Measurements from ENCODE around the gene CPZ. TPM values are rescaled to one million over a fixed set of nuclear protein-coding genes. Genes with fewer than 3 reads are reported as not detected.
"Not testable (repeated sequence)": the region's sequence is repeated elsewhere in the genome, so short reads cannot be mapped to it uniquely, and the experiment has no call there.

The CPZ gene
- polyA plus RNA-seq, 4 donors: 19.9 to 33.1 (median 20.1) TPM

DNA sequence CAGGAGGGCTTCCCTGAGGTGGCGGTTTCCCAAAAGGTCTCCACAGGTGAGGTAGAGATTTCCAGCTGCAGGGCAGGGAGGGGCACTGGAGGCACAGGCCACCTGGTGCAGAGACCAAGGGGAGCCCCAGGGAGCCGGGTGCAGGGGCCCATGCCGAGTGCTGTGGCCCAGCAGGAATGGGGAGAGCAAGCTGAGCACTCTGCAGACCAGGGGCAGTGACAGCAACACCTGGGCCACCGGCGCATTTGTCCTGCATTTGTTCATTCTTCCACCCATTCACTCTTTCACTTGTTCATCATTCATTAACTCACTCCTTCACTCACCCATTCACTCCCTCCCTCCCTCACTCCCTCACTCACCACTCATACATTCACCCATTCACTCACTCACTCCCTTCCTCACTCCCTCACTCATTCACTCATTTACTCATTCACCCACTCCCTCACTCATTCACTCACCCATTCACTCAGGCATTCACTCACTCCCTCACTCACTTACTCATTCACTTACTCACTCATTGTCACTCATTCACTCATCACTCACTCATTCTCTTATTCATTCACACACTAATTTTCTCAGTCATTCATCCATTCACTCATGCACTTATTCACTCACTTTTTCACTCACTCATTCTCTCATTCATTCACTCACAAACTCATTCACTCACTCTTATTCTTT lies 16.3 kb downstream of the CPZ start:
- no peak for DNase-seq (ENCODE audit: low read depth in 4 of 4, low spot score in 3 of 4)

- no peak for DNase-seq (ENCODE audit: low read depth in 4 of 4, low spot score in 3 of 4)
Observed at GRCh38 chr4:8609406-8609805, 16.8 kb downstream of the CPZ start.

- no peak for DNase-seq (ENCODE audit: low read depth in 4 of 4, low spot score in 3 of 4)
Observed at GRCh38 chr4:8609824-8610350, 17.3 kb downstream of the CPZ start.

- DNase-seq (ENCODE audit: low read depth in 4 of 4, low spot score in 3 of 4): no peak
Observed at GRCh38 chr4:8610858-8611616, 18.5 kb downstream of the CPZ start.

GRCh38 chr4:8612646-8613045 lies 20.1 kb downstream of the CPZ start:
- DNase-seq (ENCODE audit: low read depth in 4 of 4, low spot score in 3 of 4): no peak

DNA sequence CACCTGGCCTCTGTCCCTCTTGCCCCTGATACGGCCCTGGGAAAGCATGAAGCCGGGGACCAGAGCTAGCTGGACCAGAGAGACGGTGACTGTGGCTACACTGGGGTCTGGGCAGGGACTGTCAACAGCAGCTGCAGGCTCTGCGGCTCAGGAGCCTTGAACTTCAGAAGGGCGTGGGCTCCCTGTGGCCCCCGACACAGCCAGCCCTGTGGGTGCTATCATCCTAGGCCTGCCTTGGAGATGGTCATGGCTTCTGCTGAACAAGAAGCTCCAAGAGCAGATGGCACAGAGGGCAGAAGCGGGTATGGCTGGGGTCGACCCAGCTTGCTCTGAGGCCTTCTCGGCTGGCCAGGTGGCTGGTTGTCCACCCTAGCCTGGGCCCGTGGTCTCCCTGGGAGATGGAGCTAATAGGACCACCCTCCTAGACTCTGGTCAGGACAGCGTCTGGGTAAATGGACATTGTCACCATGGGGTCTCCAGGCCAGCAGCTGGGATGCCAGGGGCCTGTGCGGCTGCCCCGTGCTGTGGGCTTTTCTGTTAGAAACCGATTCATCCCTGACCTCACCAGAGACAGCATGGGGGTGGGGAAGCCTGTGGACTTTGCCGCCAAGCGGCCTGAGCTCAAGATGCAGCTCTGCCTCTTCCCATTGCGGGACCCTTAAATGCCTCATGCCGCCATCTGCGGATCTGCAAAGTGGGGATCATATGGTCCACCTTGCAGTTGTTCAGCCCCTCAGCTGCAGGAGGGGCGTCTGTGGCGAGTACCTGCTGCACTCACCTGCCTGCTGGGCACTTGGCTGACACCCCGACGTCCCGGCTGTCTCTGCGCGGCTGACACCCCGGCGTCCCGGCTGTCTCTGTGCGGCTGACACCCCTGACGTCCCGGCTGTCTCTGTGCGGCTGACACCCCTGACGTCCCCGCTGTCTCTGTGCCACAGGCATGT lies 21.1 kb downstream of the CPZ start:
- no peak for DNase-seq (ENCODE audit: low read depth in 4 of 4, low spot score in 3 of 4)

- no peak for DNase-seq (ENCODE audit: low read depth in 4 of 4, low spot score in 3 of 4)
Observed at GRCh38 chr4:8614365-8615193, 22.0 kb downstream of the CPZ start.

DNA sequence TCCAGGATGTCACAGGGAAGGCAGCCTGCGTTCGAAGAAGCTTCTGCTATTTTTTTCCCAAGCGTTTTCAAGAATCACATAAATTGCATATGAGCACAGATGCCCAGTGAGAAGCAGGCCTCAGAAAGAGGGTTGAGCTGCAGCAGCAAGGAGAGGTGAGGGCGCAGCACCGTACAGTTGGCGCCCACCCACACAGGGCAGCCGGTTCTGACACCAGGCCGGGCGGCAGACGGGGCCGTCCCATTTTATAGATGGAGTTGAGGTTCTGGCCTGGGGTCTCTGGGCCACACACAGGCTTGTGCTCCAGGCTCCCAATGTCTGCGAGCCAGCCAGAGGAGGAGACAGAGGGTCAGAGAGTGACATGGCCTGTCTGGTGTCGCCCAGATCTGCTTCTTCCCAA lies 22.8 kb downstream of the CPZ start:
- DNase-seq (ENCODE audit: low read depth in 4 of 4, low spot score in 3 of 4): no peak

GRCh38 chr4:8615921-8616787 lies 23.6 kb downstream of the CPZ start:
- DNase-seq (ENCODE audit: low read depth in 4 of 4, low spot score in 3 of 4): no peak

DNA sequence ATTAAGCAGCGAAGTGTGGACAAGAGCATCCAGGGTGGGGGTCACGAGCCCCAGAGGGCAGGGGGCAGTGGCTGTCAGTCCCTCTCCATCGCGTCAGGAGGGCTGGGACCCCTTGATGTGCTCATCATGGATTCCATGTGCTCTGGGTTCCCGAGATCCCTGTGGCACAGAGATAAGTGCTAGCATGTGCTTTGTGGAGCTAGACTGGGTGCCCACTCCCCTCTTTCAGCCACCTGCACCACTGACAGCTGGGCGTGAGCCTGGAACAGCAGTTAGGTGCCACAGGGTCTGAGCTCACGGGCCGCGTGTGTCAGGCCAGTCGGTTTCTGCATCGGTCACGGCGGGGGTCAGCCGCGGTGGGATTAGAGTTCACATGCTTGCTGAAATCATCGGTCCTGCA lies 24.3 kb downstream of the CPZ start:
- DNase-seq (ENCODE audit: low read depth in 4 of 4, low spot score in 3 of 4): no peak

DNA sequence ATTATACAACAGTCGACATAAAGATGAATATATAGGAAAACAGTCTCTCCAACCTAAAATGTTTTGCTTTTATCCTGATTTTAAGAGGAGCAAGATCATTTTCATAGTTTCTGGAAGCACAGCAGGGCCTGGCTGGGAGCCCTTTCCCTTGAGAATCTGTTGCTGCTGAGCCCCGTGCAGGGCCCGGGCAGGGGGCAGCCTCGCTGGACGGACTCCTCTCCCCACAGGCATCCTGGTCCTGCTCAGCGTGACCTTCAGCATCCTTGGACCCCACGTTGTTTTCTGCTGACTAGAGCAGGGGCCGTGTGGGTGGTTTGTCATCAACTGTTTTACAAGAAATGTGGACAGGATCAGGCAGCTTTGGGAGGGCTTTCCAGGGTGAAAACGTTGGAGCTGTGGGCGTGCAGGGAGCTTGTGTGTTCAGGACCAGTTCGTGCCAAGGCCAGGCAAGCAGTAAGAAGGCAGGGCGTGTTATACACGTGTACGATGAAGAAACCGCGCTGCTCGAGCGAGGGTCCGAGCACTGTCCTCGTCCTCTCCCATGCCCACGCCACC lies 25.0 kb downstream of the CPZ start:
- DNase-seq (ENCODE audit: low read depth in 4 of 4, low spot score in 3 of 4): no peak

GRCh38 chr4:8618421-8618820 lies 25.9 kb downstream of the CPZ start:
- no peak for DNase-seq (ENCODE audit: low read depth in 4 of 4, low spot score in 3 of 4)

- no peak for DNase-seq (ENCODE audit: low read depth in 4 of 4, low spot score in 3 of 4)
Observed at GRCh38 chr4:8618961-8619720, 26.6 kb downstream of the CPZ start.

DNA sequence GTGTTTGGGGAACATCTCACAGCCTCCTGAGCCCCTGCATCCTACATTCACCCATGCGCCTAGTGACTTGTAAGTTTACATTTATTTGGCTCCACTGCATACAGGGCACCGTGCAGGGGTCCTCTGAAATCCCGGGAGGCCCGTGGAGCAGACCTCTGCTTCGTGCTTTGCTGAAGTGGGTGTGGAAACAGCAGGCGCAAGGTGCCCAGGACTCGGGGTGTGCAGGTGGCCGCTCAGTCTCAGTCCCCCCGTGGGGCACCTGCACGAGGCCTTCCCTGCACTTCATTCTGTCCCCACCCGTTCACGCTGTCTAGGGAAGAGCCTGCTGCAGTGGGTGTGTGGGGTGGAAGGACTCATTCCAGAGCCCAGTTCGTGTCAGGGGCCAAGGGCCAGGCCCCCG lies 28.6 kb downstream of the CPZ start:
- not testable (repeated sequence) for DNase-seq (ENCODE audit: low read depth in 4 of 4, low spot score in 3 of 4)

- DNase-seq (ENCODE audit: low read depth in 4 of 4, low spot score in 3 of 4): not testable (repeated sequence)
Observed at GRCh38 chr4:8624601-8625272, 32.2 kb downstream of the CPZ start.

DNA sequence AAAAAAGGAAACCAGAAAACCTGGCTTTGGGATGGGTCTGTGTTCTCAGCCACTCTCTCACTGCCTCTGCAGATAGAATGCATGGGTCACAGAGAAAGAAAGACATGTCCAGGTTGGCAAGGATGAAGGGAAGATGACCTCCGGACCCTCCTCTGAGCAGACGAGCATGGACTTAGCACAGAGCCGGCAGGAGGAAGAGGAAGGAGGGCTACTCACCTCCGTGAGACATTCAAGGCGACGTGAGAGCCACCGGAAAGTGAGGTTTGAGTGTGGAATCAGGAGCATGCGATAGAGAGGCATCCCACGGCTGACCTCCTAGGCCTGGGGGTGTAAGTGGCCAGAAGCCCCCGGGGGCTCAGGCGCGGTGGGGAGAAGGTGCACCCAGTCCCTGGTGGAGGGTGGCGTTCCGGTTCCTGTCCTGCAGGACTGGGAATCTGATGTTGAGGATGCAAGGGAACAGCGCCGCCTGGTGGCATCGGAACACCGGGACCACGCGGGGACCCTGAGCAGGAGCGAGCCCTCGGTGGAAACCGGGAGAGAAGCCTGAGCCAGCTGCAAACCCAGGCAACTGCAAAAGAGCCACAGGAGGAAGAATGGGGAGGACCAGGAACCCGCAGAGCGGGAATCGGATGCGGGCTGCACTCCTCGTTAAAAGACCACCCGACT lies 37.8 kb downstream of the CPZ start:
- DNase-seq (ENCODE audit: low read depth in 4 of 4, low spot score in 3 of 4): not testable (repeated sequence)

DNA sequence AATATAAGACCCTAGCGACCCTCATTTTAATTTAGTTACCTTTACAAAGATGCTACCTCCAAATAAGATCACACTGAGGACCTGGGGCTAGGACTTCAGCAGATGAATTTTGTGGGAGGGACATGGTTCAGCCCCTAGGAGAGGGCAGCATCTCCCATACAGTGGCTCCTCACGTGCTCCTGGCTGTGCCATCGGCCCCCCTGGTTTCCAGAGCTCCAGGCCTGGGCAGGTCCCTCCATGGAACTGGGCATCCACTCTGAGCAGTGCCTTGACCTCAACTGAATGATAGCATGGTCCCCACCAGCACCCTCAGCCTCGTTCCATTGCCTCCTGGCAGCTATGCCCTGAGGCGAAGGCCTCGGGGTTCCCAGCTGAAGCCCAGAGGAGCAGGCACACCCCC lies 39.3 kb downstream of the CPZ start:
- not testable (repeated sequence) for DNase-seq (ENCODE audit: low read depth in 4 of 4, low spot score in 3 of 4)

Measured in right renal pelvis (tissue), 4 donors.